Muscle of leg (tissue), 11 donors: ENCODE results near the gene FAM111B. TPM values are rescaled to one million over a fixed set of nuclear protein-coding genes. Genes with fewer than 3 reads are reported as not detected.
"Not testable (repeated sequence)": the region's sequence is repeated elsewhere in the genome, so short reads cannot be mapped to it uniquely, and the experiment has no call there.

ENCODE experiments used
- DNase-seq: peaks from one replicate; pipeline ENCODE4 v3.0.0; 2013
- H3K27ac ChIP-seq: one replicate; pipeline ENCODE4 v1.5.1; 2013; ENCODE audit warnings: mild to moderate bottlenecking, low read length, control low read depth
- H3K27me3 ChIP-seq: one replicate; pipeline ENCODE4 v1.6.1; 2013; ENCODE audit warnings: low read length; ENCODE audit not compliant: control insufficient read depth, insufficient read depth
- H3K36me3 ChIP-seq: one replicate; pipeline ENCODE4 v1.6.1; 2013; ENCODE audit warnings: low read length; ENCODE audit not compliant: control insufficient read depth, insufficient read depth
- H3K4me1 ChIP-seq: one replicate; pipeline ENCODE4 v1.6.1; 2013; ENCODE audit warnings: low read length; ENCODE audit not compliant: control insufficient read depth, insufficient read depth
- H3K4me3 ChIP-seq: one replicate; pipeline ENCODE4 v1.5.1; 2013; ENCODE audit warnings: low read length, control low read depth
- H3K9me3 ChIP-seq: replicated peaks from 2 replicates; pipeline ENCODE4 v1.6.1; 2013; ENCODE audit warnings: low read depth, low read length; ENCODE audit not compliant: control insufficient read depth
- WGBS: methylation state at CpG from one replicate; pipeline ENCODE4 v1.1.5; 2013; ENCODE audit warnings: missing lambda C conversion rate; ENCODE audit not compliant: insufficient coverage; 5-methylcytosine and 5-hydroxymethylcytosine counted together
- polyA plus RNA-seq, 8 donors: library from polyadenylated mRNA; unstranded; fragments of 120-200 nt; gene quantifications; one replicate each; pipeline versions ENCODE4 v1.2.1 to v1.2.3, GENCODE V29; 2013; ENCODE audit warnings: inconsistent platforms in 1 of 8, low replicate concordance in 1 of 8; ENCODE audit not compliant: insufficient read length in 8 of 8, insufficient read depth in 1 of 8
- total RNA-seq: library from RNA; stranded (reverse); fragments of 120-200 nt; gene quantifications from one replicate; pipeline ENCODE4 v1.2.4, GENCODE V29; 2013

FAM111B gene
- total and polyA plus RNA-seq, 9 donors, result 6.7 to 14.4 (median 8.6) TPM

- peaks cover 10% of the 10 kb centered on the region for H3K4me1 ChIP-seq
- H3K27ac ChIP-seq, H3K4me3 ChIP-seq, H3K36me3 ChIP-seq, H3K9me3 ChIP-seq, DNase-seq, H3K27me3 ChIP-seq: not testable (repeated sequence)
- WGBS, result 94% methylated on average over 2 of the region's 8 CpGs
Measured at GRCh38 chr11:59097938-59098337, 9.1 kb upstream of the FAM111B start.

GRCh38 chr11:59102259-59102765, 4.7 kb upstream of the FAM111B start:
- H3K27me3 ChIP-seq, result peaks cover 11% of the 10 kb centered on the region
- peak overlapping the region; percentile 4 for H3K4me3 ChIP-seq
- H3K4me1 ChIP-seq, result peaks cover 16% of the 10 kb centered on the region
- H3K36me3 ChIP-seq, result no peaks in the 10 kb centered on the region
- 6% methylated on average over 21 of the region's 23 CpGs for WGBS
- DNase-seq, result peak; percentile 51
- no peak overlapping the region for H3K27ac ChIP-seq
- no peaks in the 10 kb centered on the region for H3K9me3 ChIP-seq

GRCh38 chr11:59107721-59108120, 684 bp downstream of the FAM111B start:
- WGBS, result 6% methylated on average over 6 of the region's 10 CpGs
- H3K27me3 ChIP-seq, H3K9me3 ChIP-seq, H3K4me1 ChIP-seq, DNase-seq, H3K27ac ChIP-seq, H3K36me3 ChIP-seq: not testable (repeated sequence)
- H3K4me3 ChIP-seq, result peak overlapping the region; percentile 48

GRCh38 chr11:59112494-59112893, 5.5 kb downstream of the FAM111B start:
- WGBS, result no CpG with 5 or more reads among the region's 2 CpGs
- no peak for DNase-seq

GRCh38 chr11:59114344-59114743, 7.3 kb downstream of the FAM111B start:
- H3K36me3 ChIP-seq, result peaks cover 15% of the 10 kb centered on the region
- no peaks in the 10 kb centered on the region for H3K4me1 ChIP-seq
- H3K9me3 ChIP-seq, result peaks cover 18% of the 10 kb centered on the region
- H3K27me3 ChIP-seq, result no peaks in the 10 kb centered on the region
- DNase-seq, result no peak
- H3K27ac ChIP-seq, result no peak overlapping the region
- no peak overlapping the region for H3K4me3 ChIP-seq
- WGBS, result 100% methylated on average over 1 of the region's 3 CpGs

More at GRCh38 chr11:59112494-59112893, 5.5 kb downstream of the FAM111B start:
- no peaks in the 10 kb centered on the region for H3K4me1 ChIP-seq
- no peak overlapping the region for H3K27ac ChIP-seq
- H3K9me3 ChIP-seq, result peaks cover 4% of the 10 kb centered on the region
- no peak overlapping the region for H3K4me3 ChIP-seq
- peaks cover 17% of the 10 kb centered on the region for H3K36me3 ChIP-seq
- H3K27me3 ChIP-seq, result no peaks in the 10 kb centered on the region

- H3K27ac ChIP-seq, result no peak overlapping the region
- H3K4me3 ChIP-seq, result no peak overlapping the region
- H3K36me3 ChIP-seq, result peaks cover 15% of the 10 kb centered on the region
- 100% methylated on average over 1 of the region's 1 CpG for WGBS
- no peaks in the 10 kb centered on the region for H3K4me1 ChIP-seq
- no peak for DNase-seq
- H3K27me3 ChIP-seq, result no peaks in the 10 kb centered on the region
- peaks cover 20% of the 10 kb centered on the region for H3K9me3 ChIP-seq
Measured at GRCh38 chr11:59115553-59115952, 8.5 kb downstream of the FAM111B start.

GRCh38 chr11:59117774-59118173, 10.7 kb downstream of the FAM111B start:
- H3K4me1 ChIP-seq, result no peaks in the 10 kb centered on the region
- H3K27ac ChIP-seq, result no peak overlapping the region
- H3K9me3 ChIP-seq, result peaks cover 20% of the 10 kb centered on the region
- WGBS, result no CpG with 5 or more reads among the region's 2 CpGs
- no peaks in the 10 kb centered on the region for H3K27me3 ChIP-seq
- H3K4me3 ChIP-seq, result no peak overlapping the region
- H3K36me3 ChIP-seq, result peaks cover 15% of the 10 kb centered on the region
- no peak for DNase-seq

- Histone ChIP-seq H3K36me3 (peaks cover 8% of the 10 kb centered on the region), H3K27ac (no peak overlapping the region), H3K4me3 (no peak overlapping the region), H3K4me1 (no peaks in the 10 kb centered on the region), H3K9me3 (peaks cover 22% of the 10 kb centered on the region), H3K27me3 (no peaks in the 10 kb centered on the region)
- DNase-seq, result no peak
Measured at GRCh38 chr11:59119826-59120225, 12.8 kb downstream of the FAM111B start.

- H3K4me1 ChIP-seq, result no peaks in the 10 kb centered on the region
- peaks cover 5% of the 10 kb centered on the region for H3K36me3 ChIP-seq
- H3K4me3 ChIP-seq, result peak overlapping the region; percentile 6
- H3K27me3 ChIP-seq, result no peaks in the 10 kb centered on the region
- peaks cover 5% of the 10 kb centered on the region for H3K9me3 ChIP-seq
- peak; percentile 77 for DNase-seq
- H3K27ac ChIP-seq, result no peak overlapping the region
- WGBS, result 2% methylated on average over 15 of the region's 20 CpGs
Measured at GRCh38 chr11:59135648-59136461, 28.8 kb downstream of the FAM111B start.

GRCh38 chr11:59136551-59136950, 29.5 kb downstream of the FAM111B start:
- not testable (repeated sequence) for H3K27ac ChIP-seq

More at GRCh38 chr11:59136551-59136950, 29.5 kb downstream of the FAM111B start:
- WGBS, result 80% methylated on average over 4 of the region's 6 CpGs
- H3K27me3 ChIP-seq, H3K4me3 ChIP-seq, H3K9me3 ChIP-seq, H3K36me3 ChIP-seq, DNase-seq, H3K4me1 ChIP-seq: not testable (repeated sequence)
